KMS-11 (cell line): ENCODE measurements around the gene SMIM29.

Experiments used
- H2AFZ ChIP-seq: fragments of 200-600 bp; sonication (generic); 2 replicates; pipeline ENCODE4 v1.6.1; 2016; ENCODE audit warnings: antibody characterized with exemption, mixed run types, low read depth
- H3K27ac ChIP-seq: fragments of 200-600 bp; sonication (generic); 2 replicates; pipeline ENCODE4 v1.6.1; 2016; ENCODE audit warnings: mild to moderate bottlenecking, mixed run types
- H3K27me3 ChIP-seq: fragments of 200-600 bp; sonication (generic); 2 replicates; pipeline ENCODE4 v1.6.1; 2017; ENCODE audit warnings: mild to moderate bottlenecking, low read depth, mixed run types, moderate library complexity; ENCODE audit not compliant: insufficient read depth
- H3K36me3 ChIP-seq: fragments of 200-600 bp; sonication (generic); 2 replicates; pipeline ENCODE4 v1.6.1; 2017; ENCODE audit warnings: mild to moderate bottlenecking, mixed run types; ENCODE audit not compliant: insufficient read depth
- H3K4me1 ChIP-seq: fragments of 200-600 bp; sonication (generic); 2 replicates; pipeline ENCODE4 v1.6.1; 2016; ENCODE audit warnings: mild to moderate bottlenecking, low read depth, mixed run types; ENCODE audit not compliant: poor library complexity, severe bottlenecking
- H3K4me2 ChIP-seq: fragments of 200-600 bp; sonication (generic); 2 replicates; pipeline ENCODE4 v1.7.0; 2016; ENCODE audit warnings: mild to moderate bottlenecking, mixed run types
- H3K4me3 ChIP-seq: fragments of 200-600 bp; sonication (generic); IDR thresholded peaks from 2 replicates; pipeline ENCODE4 v1.6.1; 2017; ENCODE audit warnings: low read depth, low read length, mixed read lengths; ENCODE audit not compliant: insufficient read depth
- H3K79me2 ChIP-seq: fragments of 200-600 bp; sonication (generic); 2 replicates; pipeline ENCODE4 v1.6.1; 2016; ENCODE audit warnings: low read depth, mixed run types; ENCODE audit not compliant: insufficient read depth
- H3K9ac ChIP-seq: fragments of 200-600 bp; sonication (generic); 2 replicates; pipeline ENCODE4 v1.6.1; 2016; ENCODE audit warnings: mild to moderate bottlenecking, mixed run types
- H4K20me1 ChIP-seq: fragments of 200-600 bp; sonication (generic); 2 replicates; pipeline ENCODE4 v1.6.1; 2016; ENCODE audit warnings: mild to moderate bottlenecking, mixed run types; ENCODE audit not compliant: insufficient read depth
- CTCF ChIP-seq: fragments of 200-600 bp; sonication (generic); conservative IDR thresholded peaks from 2 replicates; pipeline ENCODE4 v1.6.1; 2017; ENCODE audit warnings: low read depth, mild to moderate bottlenecking, antibody characterized with exemption, low read length, moderate library complexity, mixed read lengths

The SMIM29 gene

GRCh38 chr6:34205466-34205865 is 43.3 kb downstream of the SMIM29 start:
- Histone ChIP-seq H4K20me1 (no peaks in the 10 kb centered on the region), H3K4me2 (no peak overlapping the region), H3K4me1 (no peaks in the 10 kb centered on the region), H3K9ac (no peak overlapping the region), H3K27ac (no peak overlapping the region), H2AFZ (no peak overlapping the region), H3K79me2 (no peaks in the 10 kb centered on the region), H3K36me3 (no peaks in the 10 kb centered on the region), H3K27me3 (no peaks in the 10 kb centered on the region), H3K4me3 (no peak overlapping the region)
- TF ChIP-seq CTCF, result no peak

GRCh38 chr6:34204693-34205092 is 44.1 kb downstream of the SMIM29 start:
- Histone ChIP-seq H3K36me3 (no peaks in the 10 kb centered on the region), H3K27ac (no peak overlapping the region), H3K4me2 (no peak overlapping the region), H2AFZ (no peak overlapping the region), H4K20me1 (no peaks in the 10 kb centered on the region), H3K79me2 (no peaks in the 10 kb centered on the region), H3K4me3 (no peak overlapping the region), H3K4me1 (no peaks in the 10 kb centered on the region), H3K27me3 (no peaks in the 10 kb centered on the region), H3K9ac (no peak overlapping the region)
- no peak for TF ChIP-seq CTCF

GRCh38 chr6:34202329-34203201 is 46.2 kb downstream of the SMIM29 start:
- no peak overlapping the region for H3K4me3 ChIP-seq
- H3K79me2 ChIP-seq, result no peaks in the 10 kb centered on the region
- H3K4me2 ChIP-seq, result no peak overlapping the region
- no peak overlapping the region for H2AFZ ChIP-seq
- TF ChIP-seq CTCF, result no peak
- no peaks in the 10 kb centered on the region for H3K27me3 ChIP-seq
- H3K36me3 ChIP-seq, result no peaks in the 10 kb centered on the region
- H3K9ac ChIP-seq, result no peak overlapping the region
- no peak overlapping the region for H3K27ac ChIP-seq
- H3K4me1 ChIP-seq, result no peaks in the 10 kb centered on the region
- no peaks in the 10 kb centered on the region for H4K20me1 ChIP-seq

- H3K4me2 ChIP-seq, result no peak overlapping the region
- H4K20me1 ChIP-seq, result no peaks in the 10 kb centered on the region
- H3K9ac ChIP-seq, result no peak overlapping the region
- no peaks in the 10 kb centered on the region for H3K79me2 ChIP-seq
- no peak overlapping the region for H2AFZ ChIP-seq
- no peak for TF ChIP-seq CTCF
- H3K36me3 ChIP-seq, result no peaks in the 10 kb centered on the region
- no peaks in the 10 kb centered on the region for H3K4me1 ChIP-seq
- no peak overlapping the region for H3K4me3 ChIP-seq
- H3K27me3 ChIP-seq, result no peaks in the 10 kb centered on the region
- no peak overlapping the region for H3K27ac ChIP-seq
These were observed 47.2 kb downstream of the SMIM29 start for GRCh38 chr6:34201455-34202107.
